ENCODE results near the gene ANKRD12.
A peak's percentile ranks its signal among the peaks of the same experiment; 100 is the strongest.
"Not testable (repeated sequence)": the region's sequence is repeated elsewhere in the genome, so short reads cannot be mapped to it uniquely, and the experiment has no call there.

Gene ANKRD12

DNA sequence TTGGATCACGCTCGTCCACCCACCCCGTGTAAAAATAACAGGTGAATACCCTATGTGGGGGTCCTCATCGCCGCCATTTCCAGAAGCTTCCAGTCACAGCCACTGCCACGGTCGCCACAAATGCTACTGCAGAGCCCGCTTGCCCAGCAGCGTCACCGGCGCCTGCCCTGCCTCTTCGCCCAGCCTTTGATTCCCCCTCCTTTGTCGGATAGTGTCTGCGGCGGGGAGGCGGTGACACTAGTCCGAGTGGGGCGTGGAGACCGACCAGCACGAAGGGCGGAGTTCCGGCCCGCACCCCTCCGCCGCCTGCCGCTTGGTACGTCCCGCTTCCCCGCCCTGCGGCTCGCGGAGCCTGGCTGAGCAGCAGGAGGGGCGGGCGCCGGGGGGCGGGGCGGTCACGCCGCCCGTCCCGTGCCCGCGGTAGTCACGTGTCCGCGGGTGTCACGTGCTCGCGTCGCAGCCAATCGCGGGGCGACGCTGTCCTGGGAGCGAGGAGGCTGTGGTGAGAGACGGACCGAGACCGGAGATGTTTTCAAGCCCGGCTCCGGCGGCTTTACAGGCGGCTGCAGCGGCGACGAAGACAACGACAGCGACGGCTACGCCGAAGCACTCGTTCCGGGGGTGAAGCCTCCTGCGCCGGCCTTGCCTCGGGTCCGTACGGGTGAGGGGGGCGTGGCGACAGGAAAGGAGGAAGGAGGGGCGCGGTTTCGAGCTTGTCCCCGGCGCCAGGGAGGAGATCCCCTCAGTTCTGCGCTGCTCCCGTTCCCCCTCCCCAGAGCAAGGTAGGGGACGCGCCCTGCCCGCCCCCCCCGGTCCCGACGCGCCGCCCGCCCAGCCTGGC is at the start of gene ANKRD12:
TSS of gene ANKRD12 (plus strand) at position 467 of the 841 bp plus-strand sequence. CDS start 45,652 bp downstream, outside the sequence.
- peak; percentile 99 for DNase-seq (ENCODE audit: low spot score)
- Histone ChIP-seq H3K4me3 (peak within 1 kb of the TSS; percentile 85), H3K27ac (peak within 1 kb of the TSS; percentile 98 to 99)
- no peak for TF ChIP-seq CTCF (IDR thresholded peaks at IDR 0.05)

GRCh38 chr18:9087144-9087543 is 49.4 kb upstream of the ANKRD12 start:
- DNase-seq (ENCODE audit: low spot score), result no peak
- Histone ChIP-seq H3K4me3 (no peak overlapping the region), H3K27ac (no peak overlapping the region)
- TF ChIP-seq CTCF (IDR thresholded peaks at IDR 0.05), result no peak

DNA sequence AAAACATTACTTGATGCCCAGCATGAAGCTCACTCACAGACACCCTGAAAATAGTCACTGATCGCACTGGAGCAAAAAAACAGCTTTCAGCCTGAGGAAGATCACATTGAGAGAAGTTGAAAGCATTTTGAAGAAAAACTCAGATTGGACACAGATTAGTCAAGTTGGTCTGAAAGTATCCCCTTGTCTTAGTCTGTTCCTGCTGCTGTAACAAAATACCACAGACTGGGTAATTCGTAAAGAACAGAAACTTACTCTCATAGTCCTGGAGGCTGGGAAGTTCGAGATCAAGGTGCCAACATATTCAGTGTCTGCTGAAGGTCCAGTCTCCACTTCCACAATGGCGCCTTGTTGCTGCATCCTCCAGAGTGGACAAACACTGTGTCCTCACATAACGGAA is 48.3 kb upstream of the ANKRD12 start:
- TF ChIP-seq CTCF (IDR thresholded peaks at IDR 0.05), result no peak
- H3K27ac ChIP-seq, result no peak overlapping the region
- DNase-seq (ENCODE audit: low spot score), result no peak
- H3K4me3 ChIP-seq, result no peak overlapping the region

GRCh38 chr18:9088727-9089126 is 47.9 kb upstream of the ANKRD12 start:
- H3K27ac ChIP-seq; H3K4me3 ChIP-seq; DNase-seq (ENCODE audit: low spot score): not testable (repeated sequence)

DNA sequence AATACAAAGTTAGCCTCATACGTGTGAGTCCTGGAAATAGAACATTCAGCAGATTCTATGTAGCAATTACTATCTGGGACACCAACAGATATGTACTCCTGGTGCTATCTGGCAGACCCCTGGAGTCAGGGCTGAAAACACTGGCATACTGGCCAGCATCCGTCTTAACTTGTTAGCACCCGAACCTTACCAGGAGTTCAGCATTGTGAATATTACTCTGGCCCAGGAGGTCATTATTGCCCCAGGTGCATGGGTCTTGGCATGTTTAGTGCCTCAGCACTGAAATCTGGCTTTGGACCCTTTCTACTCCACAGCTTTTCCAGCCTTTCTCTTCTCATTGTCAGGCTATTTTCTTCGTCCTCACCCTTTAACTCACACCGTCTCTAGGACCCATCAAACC is 46.0 kb upstream of the ANKRD12 start:
- Histone ChIP-seq H3K27ac (no peak overlapping the region), H3K4me3 (no peak overlapping the region)
- no peak for TF ChIP-seq CTCF (IDR thresholded peaks at IDR 0.05)
- no peak for DNase-seq (ENCODE audit: low spot score)

- TF ChIP-seq CTCF (IDR thresholded peaks at IDR 0.05), result no peak
- no peak for DNase-seq (ENCODE audit: low spot score)
- Histone ChIP-seq H3K4me3 (no peak overlapping the region), H3K27ac (no peak overlapping the region)
Observed at GRCh38 chr18:9091066-9091476, 45.5 kb upstream of the ANKRD12 start.

GRCh38 chr18:9092665-9093064 is 43.9 kb upstream of the ANKRD12 start:
- H3K4me3 ChIP-seq, result no peak overlapping the region
- TF ChIP-seq CTCF (IDR thresholded peaks at IDR 0.05), result no peak
- no peak for DNase-seq (ENCODE audit: low spot score)
- no peak overlapping the region for H3K27ac ChIP-seq

GRCh38 chr18:9093109-9093508 is 43.5 kb upstream of the ANKRD12 start:
- not testable (repeated sequence) for H3K4me3 ChIP-seq; DNase-seq (ENCODE audit: low spot score); H3K27ac ChIP-seq
